GM12864 (cell line): ENCODE results near the gene PCF11.

Experiments
- DNase-seq: peaks from one replicate; pipeline ENCODE4 v3.0.0-alpha.2; 2011; ENCODE audit warnings: low read depth
- H3K4me3 ChIP-seq: 2 replicates; pipeline ENCODE4 v1.5.1; 2011; ENCODE audit warnings: mild to moderate bottlenecking, low read depth, low read length, control low read depth
- CTCF ChIP-seq: IDR thresholded peaks from 2 replicates; pipeline ENCODE4 v1.5.1; 2011; ENCODE audit warnings: low read depth, mild to moderate bottlenecking, moderate library complexity, low read length, control low read depth, inconsistent platforms; ENCODE audit errors: missing control alignments

Gene PCF11

DNA sequence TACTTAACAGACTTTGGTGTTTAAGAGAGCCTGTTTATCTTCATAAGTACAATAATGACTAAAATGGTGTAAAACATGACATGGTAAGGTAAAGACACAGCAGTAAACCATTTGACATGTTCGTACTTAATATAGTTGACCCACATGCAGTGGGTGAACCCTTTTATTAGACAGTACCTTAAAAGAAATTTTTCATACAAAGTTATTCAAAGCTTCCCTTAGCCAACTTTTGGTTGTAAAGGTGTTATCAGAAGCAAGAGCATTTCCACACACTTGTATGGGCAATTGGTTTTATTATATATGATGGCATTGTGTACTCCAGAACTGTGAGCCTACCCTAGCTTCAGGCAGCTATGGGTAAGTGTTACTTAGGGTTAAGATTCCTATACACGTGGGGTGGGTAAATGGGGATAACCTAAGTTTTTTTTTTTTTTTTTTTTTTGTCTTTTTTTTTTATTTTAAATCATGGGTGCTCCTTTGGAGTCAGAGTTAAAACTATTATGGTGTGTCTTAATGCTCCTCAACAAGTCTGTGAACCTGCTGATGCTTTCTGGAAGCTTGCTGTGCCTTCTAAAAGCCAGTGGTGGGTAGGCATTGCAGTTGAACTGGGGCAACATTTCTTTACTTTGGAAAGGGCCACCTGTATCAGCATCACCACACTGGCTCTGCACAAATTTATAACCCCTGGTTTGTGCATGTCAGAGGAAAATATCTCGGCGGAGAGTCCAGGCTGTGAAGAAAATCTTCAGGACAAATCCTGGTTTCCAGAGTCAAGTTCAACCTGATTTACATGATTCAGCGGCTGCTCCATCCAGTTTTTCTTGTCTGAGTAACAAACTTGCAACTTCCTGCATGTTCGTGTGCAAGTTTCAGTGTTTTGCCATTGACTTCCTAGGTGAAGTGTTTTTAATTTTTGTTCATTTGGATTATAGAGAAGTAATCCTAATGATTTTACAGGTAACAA, 3.3 kb downstream of the PCF11 start:
- no peak for DNase-seq

DNA sequence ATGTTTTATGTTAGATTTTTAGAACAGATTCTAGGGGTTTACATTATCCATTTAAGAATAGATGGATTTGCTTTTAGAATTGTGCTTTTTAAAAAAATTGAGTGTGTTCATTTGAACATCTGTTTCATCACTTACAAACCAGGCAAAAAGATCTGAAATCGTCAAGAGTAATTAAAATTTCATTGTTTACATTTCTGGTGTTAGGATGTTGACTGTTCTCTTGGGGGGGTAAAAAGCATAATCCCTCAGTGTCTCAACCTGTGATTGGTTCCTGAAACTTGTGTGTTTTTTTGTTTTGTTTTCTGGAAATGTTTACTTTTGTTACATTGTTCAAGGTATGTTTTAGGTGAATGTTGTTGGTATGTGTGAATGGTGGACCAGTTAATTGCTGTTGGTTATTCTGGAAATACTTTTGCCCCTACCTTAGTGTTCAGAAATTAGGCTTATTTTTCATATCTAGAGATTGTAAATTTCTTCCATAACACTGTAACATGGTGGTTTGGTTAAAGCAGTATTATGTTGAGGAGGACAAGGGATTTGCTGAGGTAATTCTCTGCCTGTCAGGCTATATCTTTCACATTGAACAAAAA, 4.8 kb downstream of the PCF11 start:
- no peak for TF ChIP-seq CTCF
- no peak overlapping the region; the same call in 1 of the 2 replicates for H3K4me3 ChIP-seq
- DNase-seq: no peak

More for the DNA sequence above, 3.3 kb downstream of the PCF11 start:
- peak overlapping the region; percentile 66 for H3K4me3 ChIP-seq
- no peak for TF ChIP-seq CTCF

GRCh38 chr11:83162377-83162776, 5.4 kb downstream of the PCF11 start:
- no peak for DNase-seq
- no peak for TF ChIP-seq CTCF
- H3K4me3 ChIP-seq: no peak overlapping the region

DNA sequence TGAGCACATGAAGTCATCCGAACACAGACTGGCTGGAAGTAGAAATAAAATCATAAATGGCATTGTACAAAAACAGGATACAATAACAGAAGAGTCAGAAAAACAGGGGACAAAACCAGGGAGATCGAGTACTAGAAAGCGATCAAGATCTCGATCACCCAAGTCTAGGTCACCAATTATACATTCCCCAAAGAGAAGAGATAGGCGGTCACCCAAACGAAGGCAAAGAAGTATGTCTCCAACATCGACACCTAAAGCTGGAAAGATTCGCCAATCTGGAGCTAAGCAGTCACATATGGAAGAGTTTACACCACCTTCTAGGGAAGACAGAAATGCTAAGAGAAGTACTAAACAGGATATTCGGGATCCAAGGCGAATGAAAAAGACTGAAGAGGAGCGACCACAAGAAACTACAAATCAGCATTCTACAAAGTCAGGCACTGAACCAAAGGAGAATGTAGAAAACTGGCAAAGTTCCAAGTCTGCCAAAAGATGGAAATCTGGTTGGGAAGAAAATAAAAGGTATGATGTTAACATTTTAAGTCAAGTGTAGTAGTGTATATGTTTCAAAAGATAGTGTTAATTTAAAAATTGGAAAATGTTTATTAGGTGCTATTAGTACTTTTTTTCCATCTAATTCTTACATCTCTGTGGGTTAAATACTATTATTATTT, 9.4 kb downstream of the PCF11 start:
- H3K4me3 ChIP-seq: no peak overlapping the region
- DNase-seq: no peak
- TF ChIP-seq CTCF: no peak

- no peak for DNase-seq
- H3K4me3 ChIP-seq: no peak overlapping the region
- no peak for TF ChIP-seq CTCF
These were observed 11.8 kb downstream of the PCF11 start for GRCh38 chr11:83168756-83169155.

GRCh38 chr11:83170865-83171264, 13.9 kb downstream of the PCF11 start:
- H3K4me3 ChIP-seq: no peak overlapping the region
- no peak for TF ChIP-seq CTCF
- no peak for DNase-seq
